22Rv1 (cell line): ENCODE measurements around the gene RSPH3.

Source experiments
- CTCF ChIP-seq: fragments of 450-650 bp; IDR thresholded peaks from 2 replicates; pipeline ENCODE4 v1.5.1; 2017; ENCODE audit warnings: mild to moderate bottlenecking
- ZFX ChIP-seq: fragments of 450-650 bp; IDR thresholded peaks from 2 replicates; pipeline ENCODE4 v1.6.1; 2017; ENCODE audit warnings: antibody characterized with exemption, borderline replicate concordance

- TF ChIP-seq CTCF, result no peak
- no peak for TF ChIP-seq ZFX
These were observed 3.1 kb downstream of the RSPH3 start for GRCh38 chr6:158996856-158997255.
